HK-2 (cell line): ENCODE data around the gene GBP2.

Source experiments
- DNase-seq: peaks from one replicate; pipeline ENCODE4 v3.0.0-alpha.2; 2018; ENCODE audit not compliant: unreplicated experiment

Gene GBP2

GRCh38 chr1:89065079-89065868, 60.6 kb downstream of the GBP2 start, which contains the start of gene GBP1:
GBP1 (minus strand) TSS chr1:89065208; CDS start chr1:89063234, 1,974 bp downstream.
- DNase-seq: no peak

GRCh38 chr1:89064632-89065031, 61.3 kb downstream of the GBP2 start:
- DNase-seq: no peak

GRCh38 chr1:89063094-89063493, 62.8 kb downstream of the GBP2 start:
- DNase-seq: no peak

GRCh38 chr1:89060091-89060490, 65.8 kb downstream of the GBP2 start:
- no peak for DNase-seq
